NCI-H446 treated with DMSO at 0.1 percent for 48 hours (cell line): ENCODE measurements around the gene CANX.

Experiments used
- DNase-seq: peaks from one replicate; lab custom pipeline; 2025; lab: John Stamatoyannopoulos, UW

The CANX gene

GRCh38 chr5:179758955-179759354 lies 60.2 kb downstream of the CANX start:
- no peak for DNase-seq

DNA sequence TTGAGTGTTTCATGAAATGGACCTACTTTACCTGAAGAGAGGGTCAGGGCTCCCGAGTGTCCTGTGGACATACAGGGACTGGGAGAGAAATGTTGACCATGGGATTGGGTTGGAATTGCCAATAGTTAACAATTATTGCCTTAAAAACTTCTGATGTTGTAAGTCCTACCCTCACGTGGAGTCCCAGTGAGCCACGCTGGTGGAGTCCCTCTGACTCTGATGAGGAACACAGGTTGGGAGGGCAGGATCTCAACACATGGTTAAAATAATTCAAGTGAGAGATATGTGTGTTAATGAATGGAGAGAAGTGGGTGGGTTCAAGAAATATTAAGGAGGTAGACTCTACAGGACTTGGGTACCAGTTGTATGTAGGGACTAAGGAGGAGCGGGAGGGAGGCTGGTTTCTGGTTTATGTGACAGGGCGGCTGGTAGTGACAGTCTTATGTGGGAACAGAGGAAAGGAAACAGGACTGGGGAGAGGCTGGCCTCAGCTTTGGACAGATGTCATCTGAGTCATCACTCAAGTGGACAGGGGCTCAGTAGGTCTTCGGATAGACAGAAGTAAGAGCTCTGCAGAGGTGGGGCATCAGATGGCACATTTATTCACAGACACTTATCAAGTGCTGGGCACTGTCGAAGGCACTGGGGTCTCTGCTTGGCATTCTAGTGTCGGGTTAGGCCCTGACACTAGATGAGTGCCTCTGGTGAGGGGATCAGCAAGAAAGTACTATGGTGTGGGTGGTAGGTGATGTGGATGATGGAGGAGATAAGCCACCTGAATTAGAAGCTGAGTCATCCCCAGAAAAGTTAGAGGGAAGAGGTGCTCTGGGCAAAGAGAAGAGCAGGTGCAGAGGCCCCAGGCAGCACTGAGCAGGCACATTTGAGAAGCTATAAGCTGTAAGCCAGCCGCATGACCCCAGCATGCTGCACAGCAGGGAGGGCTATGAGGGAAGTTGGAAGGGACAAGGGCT lies 61.1 kb downstream of the CANX start:
- DNase-seq = no peak

DNA sequence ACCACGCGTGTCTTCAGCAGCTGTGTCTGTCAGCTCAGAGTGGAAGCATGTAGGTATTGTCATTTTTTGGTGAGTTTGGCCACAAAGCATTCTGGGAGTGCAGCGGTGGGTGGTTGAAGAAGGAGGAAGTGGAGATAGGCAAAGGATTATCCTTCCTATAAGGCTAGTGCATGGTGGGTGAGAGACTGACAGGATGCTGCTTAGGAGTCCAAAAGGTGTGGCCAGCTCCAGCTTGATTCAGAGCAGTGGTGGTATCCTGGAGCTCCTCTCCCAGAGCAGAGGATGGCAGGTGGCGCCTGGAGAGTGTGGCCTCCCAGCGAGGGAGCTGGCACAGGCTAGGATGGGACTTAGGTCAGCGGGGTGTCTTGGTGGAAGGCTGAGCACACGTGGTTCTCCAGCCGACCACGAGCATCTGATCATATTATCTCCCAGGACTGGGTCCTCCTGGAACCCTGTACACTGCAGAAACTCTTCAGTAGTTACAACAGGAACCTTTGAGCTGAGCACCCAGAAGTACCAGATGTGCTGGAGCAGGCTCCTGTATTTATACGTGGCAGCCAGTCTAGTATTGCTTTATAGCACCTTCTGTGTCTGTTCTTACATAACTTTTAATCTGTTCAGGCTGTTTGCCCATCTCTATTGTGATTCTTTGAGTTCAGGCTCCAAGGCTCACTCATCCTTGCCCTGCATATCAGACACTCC lies 63.5 kb downstream of the CANX start:
- peak; percentile 1 for DNase-seq

- no peak for DNase-seq
Observed at GRCh38 chr5:179762781-179763176, 64.0 kb downstream of the CANX start.

- peak; percentile 30 for DNase-seq
Observed at GRCh38 chr5:179763215-179763945, 64.6 kb downstream of the CANX start.

- no peak for DNase-seq
Observed at GRCh38 chr5:179764056-179764455, 65.3 kb downstream of the CANX start.

GRCh38 chr5:179765400-179765799 lies 66.6 kb downstream of the CANX start:
- DNase-seq = no peak

- no peak for DNase-seq
Observed at GRCh38 chr5:179766021-179766725, 67.4 kb downstream of the CANX start.

DNA sequence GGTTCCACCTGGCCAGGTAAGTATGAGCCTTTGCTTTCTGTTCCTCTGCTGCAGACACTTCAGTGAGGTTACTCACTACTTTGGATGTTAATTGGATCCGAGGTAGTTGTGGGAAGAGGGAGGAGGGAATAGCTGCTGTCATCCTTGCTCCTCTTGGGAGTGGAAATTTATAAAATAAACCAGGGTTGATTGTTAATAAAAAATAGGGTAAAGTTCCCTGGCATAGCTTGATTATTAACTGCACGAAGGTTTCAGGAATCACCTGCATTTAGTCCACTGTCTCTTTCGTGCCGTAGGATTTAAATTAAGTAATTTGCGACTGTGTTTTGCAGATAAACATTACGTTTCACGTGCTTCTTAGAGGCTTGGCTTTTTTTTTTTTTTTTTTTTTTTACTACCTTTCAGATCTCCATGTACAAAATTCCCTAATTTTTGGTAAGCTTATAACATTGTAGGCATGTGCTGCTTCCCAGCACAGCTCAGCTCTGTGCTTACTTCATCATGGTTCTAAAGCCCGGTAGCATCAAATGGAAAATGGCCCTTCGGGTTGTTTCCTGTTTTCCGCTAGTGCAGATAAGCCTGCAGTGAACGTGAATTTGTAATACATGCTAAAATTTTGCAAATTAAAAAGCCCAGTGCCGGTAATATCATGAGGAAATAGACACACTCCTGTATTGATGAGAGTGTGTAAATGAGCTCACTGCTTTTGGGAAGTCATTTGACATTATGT lies 68.1 kb downstream of the CANX start:
- no peak for DNase-seq

- DNase-seq = no peak
Observed at GRCh38 chr5:179767496-179768100, 68.8 kb downstream of the CANX start.

GRCh38 chr5:179768326-179769085 lies 69.7 kb downstream of the CANX start:
- DNase-seq = no peak

- no peak for DNase-seq
Observed at GRCh38 chr5:179769271-179769670, 70.5 kb downstream of the CANX start.

DNA sequence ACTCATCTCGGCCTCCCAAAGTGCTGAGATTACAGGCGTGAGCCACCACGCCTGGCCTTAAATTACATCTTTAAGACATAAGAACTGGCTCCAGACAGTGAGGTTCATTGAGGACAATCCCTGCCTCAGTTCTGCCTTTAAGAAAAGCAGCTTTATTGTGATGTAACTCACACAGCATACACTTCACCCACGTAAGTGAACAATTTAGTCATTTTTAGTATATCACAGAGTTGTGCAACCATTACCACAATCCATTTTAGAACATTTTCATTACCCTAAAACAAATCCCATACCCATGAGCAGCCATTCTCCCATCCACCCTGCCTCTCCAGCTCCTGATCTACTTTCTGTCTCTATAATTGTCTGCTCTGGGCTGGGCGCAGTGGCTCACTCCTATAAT lies 71.0 kb downstream of the CANX start:
- no peak for DNase-seq

DNA sequence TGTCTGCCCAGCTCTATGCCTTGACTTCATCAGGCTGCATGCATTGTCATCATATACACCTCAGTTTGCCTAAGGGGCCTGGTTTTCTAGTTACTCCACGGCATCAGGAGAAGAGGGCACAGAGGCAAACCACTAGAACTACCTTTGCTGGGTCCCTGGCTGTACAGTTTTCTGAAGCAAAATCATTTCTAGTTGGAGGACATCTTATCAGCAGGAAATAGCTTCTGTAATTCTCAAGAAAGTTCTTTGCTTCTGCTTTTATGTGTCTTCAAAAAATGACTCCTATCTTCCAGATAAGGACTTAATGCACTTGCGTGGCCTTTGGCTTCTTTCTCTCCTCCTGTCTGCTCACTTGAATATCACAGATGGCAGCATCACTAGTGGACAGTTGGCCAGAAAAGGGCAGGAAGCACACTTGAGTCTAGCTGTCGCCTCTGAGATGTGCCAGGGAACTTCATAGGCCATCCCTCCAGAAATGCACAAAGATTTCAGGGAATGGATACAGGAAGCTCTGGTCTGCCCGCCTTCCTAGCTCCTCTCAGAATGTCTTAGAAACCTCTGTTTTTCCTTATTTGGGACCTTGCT lies 72.6 kb downstream of the CANX start:
- DNase-seq = no peak

GRCh38 chr5:179772351-179772750 lies 73.6 kb downstream of the CANX start:
- no peak for DNase-seq

DNA sequence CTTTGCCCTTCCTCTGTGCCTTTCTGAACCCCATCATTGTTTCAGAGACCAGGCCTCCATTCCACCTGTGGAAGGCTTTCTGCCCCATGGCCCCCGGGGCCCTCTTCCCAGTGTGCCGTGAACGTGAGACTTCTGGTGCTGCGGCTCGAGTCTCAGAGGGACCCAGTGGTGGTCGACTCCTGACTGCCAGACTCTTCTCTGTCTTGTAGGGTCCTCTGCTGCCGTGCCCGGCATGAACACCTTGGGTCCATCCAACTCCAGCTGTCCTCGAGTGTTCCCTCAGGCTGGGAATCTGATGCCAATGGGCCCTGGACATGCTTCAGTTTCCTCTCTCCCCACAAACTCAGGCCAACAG lies 74.9 kb downstream of the CANX start:
- DNase-seq = no peak

DNA sequence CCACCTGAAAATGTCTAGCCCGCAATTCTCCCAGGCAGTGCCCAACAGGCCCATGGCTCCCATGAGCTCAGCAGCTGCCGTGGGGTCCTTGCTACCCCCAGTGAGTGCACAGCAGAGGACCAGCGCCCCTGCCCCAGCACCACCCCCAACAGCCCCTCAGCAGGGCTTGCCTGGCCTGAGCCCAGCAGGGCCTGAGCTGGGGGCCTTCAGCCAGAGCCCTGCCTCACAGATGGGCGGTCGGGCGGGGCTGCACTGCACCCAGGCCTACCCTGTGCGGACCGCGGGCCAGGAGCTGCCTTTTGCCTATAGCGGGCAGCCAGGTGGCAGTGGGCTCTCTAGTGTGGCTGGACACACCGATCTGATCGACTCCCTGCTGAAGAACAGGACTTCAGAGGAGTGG lies 75.7 kb downstream of the CANX start:
- no peak for DNase-seq

GRCh38 chr5:179776411-179776938 lies 77.7 kb downstream of the CANX start:
- DNase-seq = no peak

DNA sequence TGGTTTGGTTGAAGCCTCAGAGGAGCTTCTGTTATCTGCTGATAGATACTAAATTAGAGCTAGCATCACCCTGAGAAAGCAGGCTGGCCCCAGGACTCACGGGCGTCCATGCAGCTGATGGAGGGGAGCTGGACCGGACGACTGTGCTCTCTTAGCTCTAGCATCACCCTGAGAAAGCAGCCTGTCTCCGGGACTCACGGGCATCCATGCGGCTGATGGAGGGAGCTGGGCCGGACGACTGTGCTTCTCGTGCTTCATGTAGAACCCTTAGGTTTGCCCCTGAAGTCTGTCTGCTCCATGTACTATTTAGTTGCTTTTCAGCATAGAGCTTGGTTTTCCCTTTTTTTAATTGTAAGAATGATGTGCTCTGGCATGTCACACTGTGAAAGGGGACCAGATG lies 78.7 kb downstream of the CANX start:
- DNase-seq = no peak

- DNase-seq = no peak
Observed at GRCh38 chr5:179777909-179778308, 79.1 kb downstream of the CANX start.
